ENCODE measurements around the gene TRPM8.
"Not testable (repeated sequence)": the region's sequence is repeated elsewhere in the genome, so short reads cannot be mapped to it uniquely, and the experiment has no call there.

The TRPM8 gene

GRCh38 chr2:233934524-233934923 lies 17.4 kb downstream of the TRPM8 start:
- H3K4me3 ChIP-seq (ENCODE audit: low read depth, low read length) = no peak overlapping the region
- DNase-seq (ENCODE audit: low read depth) = no peak

- no peak overlapping the region for H3K4me3 ChIP-seq (ENCODE audit: low read depth, low read length)
These were observed 18.3 kb downstream of the TRPM8 start for GRCh38 chr2:233935426-233935825.

GRCh38 chr2:233936089-233936488 lies 18.9 kb downstream of the TRPM8 start:
- H3K4me3 ChIP-seq (ENCODE audit: low read depth, low read length) = no peak overlapping the region
- DNase-seq (ENCODE audit: low read depth) = no peak

More at GRCh38 chr2:233935426-233935825, 18.3 kb downstream of the TRPM8 start:
- no peak for DNase-seq (ENCODE audit: low read depth)

- no peak overlapping the region for H3K4me3 ChIP-seq (ENCODE audit: low read depth, low read length)
- no peak for DNase-seq (ENCODE audit: low read depth)
These were observed 21.6 kb downstream of the TRPM8 start for GRCh38 chr2:233938676-233939370.

GRCh38 chr2:233940376-233941276 lies 23.5 kb downstream of the TRPM8 start:
- no peak for DNase-seq (ENCODE audit: low read depth)
- no peak overlapping the region for H3K4me3 ChIP-seq (ENCODE audit: low read depth, low read length)

- no peak overlapping the region for H3K4me3 ChIP-seq (ENCODE audit: low read depth, low read length)
- no peak for DNase-seq (ENCODE audit: low read depth)
These were observed 25.6 kb downstream of the TRPM8 start for GRCh38 chr2:233942731-233943130.

- no peak overlapping the region for H3K4me3 ChIP-seq (ENCODE audit: low read depth, low read length)
- no peak for DNase-seq (ENCODE audit: low read depth)
These were observed 27.1 kb downstream of the TRPM8 start for GRCh38 chr2:233944269-233944668.

- DNase-seq (ENCODE audit: low read depth) = no peak
- H3K4me3 ChIP-seq (ENCODE audit: low read depth, low read length) = no peak overlapping the region
These were observed 27.5 kb downstream of the TRPM8 start for GRCh38 chr2:233944722-233945121.

GRCh38 chr2:233945146-233945545 lies 28.0 kb downstream of the TRPM8 start:
- DNase-seq (ENCODE audit: low read depth) = no peak

GRCh38 chr2:233950078-233950825 lies 33.1 kb downstream of the TRPM8 start:
- no peak for DNase-seq (ENCODE audit: low read depth)
- H3K4me3 ChIP-seq (ENCODE audit: low read depth, low read length) = no peak overlapping the region

More at GRCh38 chr2:233945146-233945545, 28.0 kb downstream of the TRPM8 start:
- no peak overlapping the region for H3K4me3 ChIP-seq (ENCODE audit: low read depth, low read length)

GRCh38 chr2:233952335-233952734 lies 35.2 kb downstream of the TRPM8 start:
- H3K4me3 ChIP-seq (ENCODE audit: low read depth, low read length) = no peak overlapping the region
- no peak for DNase-seq (ENCODE audit: low read depth)

GRCh38 chr2:233953087-233953801 lies 36.1 kb downstream of the TRPM8 start:
- H3K4me3 ChIP-seq (ENCODE audit: low read depth, low read length) = no peak overlapping the region
- no peak for DNase-seq (ENCODE audit: low read depth)

- DNase-seq (ENCODE audit: low read depth) = no peak
These were observed 43.0 kb downstream of the TRPM8 start for GRCh38 chr2:233960203-233960602.

GRCh38 chr2:233961905-233962304 lies 44.7 kb downstream of the TRPM8 start:
- no peak overlapping the region for H3K4me3 ChIP-seq (ENCODE audit: low read depth, low read length)
- DNase-seq (ENCODE audit: low read depth) = no peak

More at GRCh38 chr2:233960203-233960602, 43.0 kb downstream of the TRPM8 start:
- H3K4me3 ChIP-seq (ENCODE audit: low read depth, low read length) = no peak overlapping the region

GRCh38 chr2:233964581-233964980 lies 47.4 kb downstream of the TRPM8 start:
- H3K4me3 ChIP-seq (ENCODE audit: low read depth, low read length) = no peak overlapping the region
- DNase-seq (ENCODE audit: low read depth) = no peak

- no peak overlapping the region for H3K4me3 ChIP-seq (ENCODE audit: low read depth, low read length)
- DNase-seq (ENCODE audit: low read depth) = no peak
These were observed 47.9 kb downstream of the TRPM8 start for GRCh38 chr2:233965032-233965603.

GRCh38 chr2:233965646-233966045 lies 48.5 kb downstream of the TRPM8 start:
- not testable (repeated sequence) for H3K4me3 ChIP-seq (ENCODE audit: low read depth, low read length); DNase-seq (ENCODE audit: low read depth)

GRCh38 chr2:233966388-233966787 lies 49.2 kb downstream of the TRPM8 start:
- DNase-seq (ENCODE audit: low read depth) = no peak
- no peak overlapping the region for H3K4me3 ChIP-seq (ENCODE audit: low read depth, low read length)

- DNase-seq (ENCODE audit: low read depth) = no peak
These were observed 50.0 kb downstream of the TRPM8 start for GRCh38 chr2:233967164-233967563.

More at GRCh38 chr2:233967164-233967563, 50.0 kb downstream of the TRPM8 start:
- H3K4me3 ChIP-seq (ENCODE audit: low read depth, low read length) = no peak overlapping the region

Measured in skeletal muscle cell (primary cell).